ENCODE results near the gene CENPO. TPM values are rescaled to one million over a fixed set of nuclear protein-coding genes. Genes with fewer than 3 reads are reported as not detected.

The CENPO gene
- total RNA-seq, 2 experiments from 2014 or later = 52.0 to 56.4 TPM

DNA sequence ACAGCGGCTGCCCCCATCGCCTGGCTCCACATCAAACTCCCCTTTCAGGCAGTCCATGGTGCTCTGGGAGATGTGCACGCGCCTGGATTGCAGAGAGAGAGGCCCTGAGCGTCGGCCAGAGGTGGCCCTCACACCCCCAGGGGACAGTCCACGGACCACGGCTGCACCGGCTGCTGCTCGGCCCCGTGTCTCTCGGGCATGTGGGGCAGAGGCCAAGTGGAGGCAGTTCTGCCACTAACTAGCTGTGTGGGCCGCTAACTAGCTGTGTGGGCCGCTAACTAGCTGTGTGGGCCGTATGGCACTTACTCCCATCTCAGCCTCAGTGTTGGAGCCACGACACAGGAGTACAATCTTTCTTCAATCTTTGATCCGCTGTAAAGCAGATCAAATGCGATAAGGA lies 45.3 kb downstream of the CENPO start:
- Mint-ChIP-seq H3K36me3 (ENCODE audit: low read depth) (peaks cover 1% of the 10 kb centered on the region), H3K4me3 (no peak overlapping the region), H3K27me3 (no peaks in the 10 kb centered on the region), H3K9me3 (no peaks in the 10 kb centered on the region), H3K27ac (no peak overlapping the region), H3K4me1 (no peaks in the 10 kb centered on the region)
- ChIA-PET POLR2A (no interaction called here), CTCF (no interaction called here)
- no peak for DNase-seq

GRCh38 chr2:24839729-24840128 lies 46.5 kb downstream of the CENPO start:
- peaks cover 1% of the 10 kb centered on the region for H3K36me3 Mint-ChIP-seq (ENCODE audit: low read depth)
- H3K4me1 Mint-ChIP-seq = no peaks in the 10 kb centered on the region
- CTCF ChIA-PET = no interaction called here
- POLR2A ChIA-PET = interaction anchor here (0.6 kb wide), 1 partner anchor 480 kb away, joined by 3 read pairs; no protein-coding TSS in a partner anchor
- H3K27me3 Mint-ChIP-seq = no peaks in the 10 kb centered on the region
- DNase-seq = no peak
- no peak overlapping the region for H3K4me3 Mint-ChIP-seq
- H3K9me3 Mint-ChIP-seq = no peaks in the 10 kb centered on the region
- no peak overlapping the region for H3K27ac Mint-ChIP-seq

DNA sequence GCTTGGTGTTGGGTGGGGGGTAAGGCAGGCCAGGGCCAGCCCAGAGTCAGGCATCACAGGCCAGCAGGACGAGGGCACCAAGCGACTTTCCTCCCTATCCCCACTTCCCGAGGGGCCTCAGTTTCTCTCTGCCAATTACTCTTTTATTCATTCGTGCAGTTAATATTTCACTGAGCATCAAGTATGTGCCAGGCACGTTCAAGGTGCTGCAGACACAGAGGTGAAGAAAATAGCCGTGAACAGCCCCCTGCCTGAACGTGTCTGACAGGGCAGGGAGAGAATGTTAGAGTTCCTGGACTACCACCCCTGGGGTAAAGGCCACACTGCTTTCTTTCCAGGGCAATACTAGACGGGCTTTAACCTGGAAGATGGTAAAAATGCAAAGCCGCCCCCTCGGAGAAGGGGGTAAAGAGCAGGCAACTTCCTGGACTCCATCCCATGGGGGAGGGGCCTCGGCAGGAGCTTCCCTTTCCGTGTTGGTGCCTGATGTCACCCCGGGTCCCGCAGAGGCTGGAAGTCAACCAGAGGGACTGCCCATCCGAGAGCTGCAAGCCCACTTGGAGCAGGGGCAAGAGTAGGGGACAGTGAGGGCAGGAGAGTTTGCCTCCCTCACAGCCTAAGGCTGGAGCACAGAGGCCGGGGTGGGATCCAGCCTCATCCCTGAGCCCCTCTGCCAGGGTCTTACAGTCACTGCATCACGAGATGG lies 47.1 kb downstream of the CENPO start:
- Mint-ChIP-seq H3K9me3 (no peaks in the 10 kb centered on the region), H3K27ac (no peak overlapping the region), H3K4me1 (peaks cover under 1% of the 10 kb centered on the region), H3K4me3 (no peak overlapping the region), H3K27me3 (no peaks in the 10 kb centered on the region), H3K36me3 (ENCODE audit: low read depth) (peaks cover 1% of the 10 kb centered on the region)
- CTCF ChIA-PET = no interaction called here
- no peak for DNase-seq
- POLR2A ChIA-PET = interaction anchor here (0.6 kb wide), 1 partner anchor 481 kb away, joined by 3 read pairs; no protein-coding TSS in a partner anchor

DNA sequence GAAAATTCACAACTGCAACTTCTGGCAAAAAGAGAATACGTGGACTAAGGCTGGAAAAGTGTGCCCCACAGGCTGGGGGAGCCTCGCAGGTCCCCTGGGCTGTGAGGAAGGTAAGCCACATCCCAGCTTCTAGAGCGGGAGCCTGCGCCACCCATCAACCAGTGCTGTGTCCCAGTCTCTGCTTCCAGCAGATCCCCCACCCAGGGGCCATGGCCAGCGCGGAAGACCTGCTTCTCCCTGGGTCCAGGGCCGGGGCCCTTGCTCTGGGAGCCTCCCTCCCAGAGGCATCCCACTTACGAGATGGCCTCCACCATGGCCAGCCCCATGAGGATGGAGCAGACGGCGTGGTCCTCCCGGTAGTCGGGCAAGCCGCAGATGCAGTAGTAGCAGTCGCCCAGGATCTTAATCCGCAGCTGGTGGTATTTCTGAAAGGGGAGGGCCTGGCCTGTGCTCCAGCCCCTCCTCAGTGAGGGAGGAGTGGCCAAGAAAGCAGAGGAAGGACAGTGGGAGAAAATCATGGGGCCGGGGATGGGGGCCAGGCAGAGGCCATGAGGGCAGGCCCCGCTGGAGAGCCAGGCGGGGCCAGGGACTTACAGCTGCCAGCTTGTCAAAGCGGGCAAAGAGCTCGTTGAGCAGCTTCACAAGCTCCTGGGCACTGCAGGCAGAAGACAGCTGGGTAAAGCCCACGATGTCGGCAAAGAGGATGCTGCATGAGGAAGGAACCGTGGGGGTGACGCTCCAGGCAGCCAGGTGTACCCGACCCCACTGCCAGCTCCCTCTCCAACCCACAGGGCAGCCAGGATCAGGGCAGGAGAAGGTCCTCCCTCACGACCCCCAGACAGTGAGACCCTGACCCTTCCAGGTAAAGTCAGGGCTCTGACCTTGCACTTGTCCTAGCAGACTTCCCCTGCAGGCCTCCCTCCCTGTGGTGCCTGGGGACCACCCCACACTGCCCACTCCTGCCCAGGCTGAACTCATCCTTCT lies 48.0 kb downstream of the CENPO start:
- no peak overlapping the region for H3K27ac Mint-ChIP-seq
- ChIA-PET CTCF (interaction anchor here (0.6 to 0.9 kb wide), 2 partner anchors 9 to 12 kb away, joined by 3 read pairs; no protein-coding TSS in a partner anchor), POLR2A (no interaction called here)
- H3K4me1 Mint-ChIP-seq = peaks cover 3% of the 10 kb centered on the region
- H3K4me3 Mint-ChIP-seq = no peak overlapping the region
- DNase-seq = no peak
- peaks cover 1% of the 10 kb centered on the region for H3K36me3 Mint-ChIP-seq (ENCODE audit: low read depth)
- no peaks in the 10 kb centered on the region for H3K9me3 Mint-ChIP-seq
- no peaks in the 10 kb centered on the region for H3K27me3 Mint-ChIP-seq

- CTCF ChIA-PET = interaction anchor here (0.7 to 0.9 kb wide), 2 partner anchors 10 to 15 kb away, joined by 3 read pairs; no protein-coding TSS in a partner anchor
- no peaks in the 10 kb centered on the region for H3K36me3 Mint-ChIP-seq (ENCODE audit: low read depth)
- H3K27me3 Mint-ChIP-seq = no peaks in the 10 kb centered on the region
- H3K4me1 Mint-ChIP-seq = peaks cover 3% of the 10 kb centered on the region
- H3K9me3 Mint-ChIP-seq = no peaks in the 10 kb centered on the region
- POLR2A ChIA-PET = no interaction called here
- DNase-seq = no peak
- H3K4me3 Mint-ChIP-seq = no peak overlapping the region
- no peak overlapping the region for H3K27ac Mint-ChIP-seq
Measured at GRCh38 chr2:24842081-24843050, 49.1 kb downstream of the CENPO start.

GRCh38 chr2:24843330-24843860 lies 50.2 kb downstream of the CENPO start:
- H3K9me3 Mint-ChIP-seq = no peaks in the 10 kb centered on the region
- no peak for DNase-seq
- no peaks in the 10 kb centered on the region for H3K27me3 Mint-ChIP-seq
- POLR2A ChIA-PET = no interaction called here
- H3K36me3 Mint-ChIP-seq (ENCODE audit: low read depth) = no peaks in the 10 kb centered on the region
- CTCF ChIA-PET = interaction anchor here (0.7 kb wide), 1 partner anchor 16 kb away, joined by 3 read pairs; no protein-coding TSS in a partner anchor
- no peak overlapping the region for H3K4me3 Mint-ChIP-seq
- H3K4me1 Mint-ChIP-seq = peaks cover 3% of the 10 kb centered on the region
- no peak overlapping the region for H3K27ac Mint-ChIP-seq

DNA sequence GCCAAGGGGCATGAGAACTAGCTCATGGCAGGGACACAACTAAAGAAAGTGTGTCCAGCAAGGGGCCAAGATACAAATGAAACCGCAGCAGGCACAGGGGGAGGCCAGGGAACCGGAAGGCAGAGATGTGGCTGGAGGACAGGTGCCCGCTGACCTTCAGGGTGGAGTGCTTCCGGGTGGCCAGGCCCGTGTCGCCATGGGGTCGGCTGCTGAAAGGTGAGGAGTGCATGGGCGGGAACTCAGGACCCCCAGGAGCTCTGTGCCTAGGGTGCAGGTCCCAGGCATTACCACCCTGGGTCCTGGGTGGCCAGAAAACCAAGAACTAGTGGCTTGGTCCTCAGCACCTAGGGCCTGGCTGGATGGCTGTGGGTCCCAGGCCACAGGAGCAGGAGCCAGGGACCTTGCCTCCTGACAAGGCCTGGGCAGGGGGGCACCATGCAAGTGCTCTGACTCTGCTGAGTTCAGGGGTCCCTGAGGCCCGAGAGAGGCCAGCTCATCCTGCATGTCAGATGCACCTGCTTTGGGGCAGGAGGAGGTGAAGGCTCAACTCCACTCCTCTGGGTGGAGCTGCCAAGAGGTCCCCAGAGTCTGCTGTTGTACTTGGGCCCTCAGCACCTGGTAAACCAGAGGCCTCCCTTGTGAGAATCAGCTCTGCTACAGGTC lies 50.9 kb downstream of the CENPO start:
- POLR2A ChIA-PET = no interaction called here
- Mint-ChIP-seq H3K9me3 (no peaks in the 10 kb centered on the region), H3K36me3 (ENCODE audit: low read depth) (no peaks in the 10 kb centered on the region), H3K27me3 (no peaks in the 10 kb centered on the region), H3K27ac (no peak overlapping the region), H3K4me1 (peaks cover 3% of the 10 kb centered on the region), H3K4me3 (no peak overlapping the region)
- CTCF ChIA-PET = interaction anchor here (0.6 to 0.8 kb wide), 2 partner anchors 9 to 160 kb away, joined by 3 read pairs; no protein-coding TSS in a partner anchor
- DNase-seq = no peak

DNA sequence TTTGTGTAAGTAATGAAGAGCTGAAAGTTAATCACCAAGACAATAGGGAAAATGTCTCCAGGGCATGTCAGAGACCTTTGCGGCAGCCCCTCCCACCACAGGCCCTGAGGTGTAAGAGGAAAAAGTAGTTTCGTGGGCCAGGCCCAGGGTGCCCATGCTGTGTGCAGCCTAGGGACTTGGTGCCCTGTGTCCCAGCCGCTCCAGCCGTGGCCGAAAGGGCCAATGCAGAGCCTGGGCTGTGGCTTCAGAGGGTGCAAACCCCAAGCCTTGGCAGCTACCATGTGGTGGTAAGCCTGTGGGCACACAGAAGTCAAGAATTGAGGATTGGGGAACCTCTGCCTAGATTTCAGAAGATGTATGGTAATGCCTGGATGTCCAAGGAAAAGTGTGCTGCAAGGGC lies 52.5 kb downstream of the CENPO start:
- POLR2A ChIA-PET = no interaction called here
- Mint-ChIP-seq H3K27me3 (no peaks in the 10 kb centered on the region), H3K36me3 (ENCODE audit: low read depth) (no peaks in the 10 kb centered on the region), H3K4me3 (no peak overlapping the region), H3K4me1 (peaks cover 3% of the 10 kb centered on the region), H3K27ac (no peak overlapping the region), H3K9me3 (no peaks in the 10 kb centered on the region)
- no peak for DNase-seq
- CTCF ChIA-PET = no interaction called here

DNA sequence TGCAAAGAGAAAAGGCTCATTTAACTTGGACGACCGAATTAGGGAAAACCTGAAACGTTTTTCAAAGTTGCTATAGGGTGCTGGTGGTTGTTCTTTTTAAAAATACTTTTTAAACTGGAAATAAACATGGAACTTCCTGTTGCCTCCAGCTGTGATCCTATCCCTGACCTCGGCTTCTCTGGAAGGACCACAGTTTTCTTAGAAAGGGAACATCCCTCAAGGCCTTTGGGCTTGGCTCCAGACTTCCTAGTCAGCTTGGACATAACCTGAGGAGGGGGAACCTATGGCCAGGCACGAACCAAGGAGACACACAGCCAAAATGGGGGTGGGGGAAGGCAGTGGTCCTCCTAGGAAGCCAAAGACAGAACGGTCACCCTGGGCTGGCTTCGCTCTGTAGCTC lies 57.7 kb downstream of the CENPO start:
- H3K27ac Mint-ChIP-seq = no peak overlapping the region

GRCh38 chr2:24852026-24852425 lies 58.8 kb downstream of the CENPO start:
- CTCF ChIA-PET = no interaction called here
- H3K27ac Mint-ChIP-seq = no peak overlapping the region
- no peak overlapping the region for H3K4me3 Mint-ChIP-seq
- H3K36me3 Mint-ChIP-seq (ENCODE audit: low read depth) = peaks cover 4% of the 10 kb centered on the region
- DNase-seq = no peak
- peaks cover 2% of the 10 kb centered on the region for H3K4me1 Mint-ChIP-seq
- H3K9me3 Mint-ChIP-seq = no peaks in the 10 kb centered on the region
- no peaks in the 10 kb centered on the region for H3K27me3 Mint-ChIP-seq
- POLR2A ChIA-PET = no interaction called here

More for the DNA sequence above, 57.7 kb downstream of the CENPO start:
- CTCF ChIA-PET = interaction anchor here (0.6 kb wide), 1 partner anchor 533 kb away, joined by 3 read pairs; no protein-coding TSS in a partner anchor
- POLR2A ChIA-PET = no interaction called here
- Mint-ChIP-seq H3K4me1 (peaks cover 2% of the 10 kb centered on the region), H3K36me3 (ENCODE audit: low read depth) (peaks cover 4% of the 10 kb centered on the region), H3K9me3 (no peaks in the 10 kb centered on the region), H3K27me3 (no peaks in the 10 kb centered on the region), H3K4me3 (no peak overlapping the region)
- DNase-seq = no peak

DNA sequence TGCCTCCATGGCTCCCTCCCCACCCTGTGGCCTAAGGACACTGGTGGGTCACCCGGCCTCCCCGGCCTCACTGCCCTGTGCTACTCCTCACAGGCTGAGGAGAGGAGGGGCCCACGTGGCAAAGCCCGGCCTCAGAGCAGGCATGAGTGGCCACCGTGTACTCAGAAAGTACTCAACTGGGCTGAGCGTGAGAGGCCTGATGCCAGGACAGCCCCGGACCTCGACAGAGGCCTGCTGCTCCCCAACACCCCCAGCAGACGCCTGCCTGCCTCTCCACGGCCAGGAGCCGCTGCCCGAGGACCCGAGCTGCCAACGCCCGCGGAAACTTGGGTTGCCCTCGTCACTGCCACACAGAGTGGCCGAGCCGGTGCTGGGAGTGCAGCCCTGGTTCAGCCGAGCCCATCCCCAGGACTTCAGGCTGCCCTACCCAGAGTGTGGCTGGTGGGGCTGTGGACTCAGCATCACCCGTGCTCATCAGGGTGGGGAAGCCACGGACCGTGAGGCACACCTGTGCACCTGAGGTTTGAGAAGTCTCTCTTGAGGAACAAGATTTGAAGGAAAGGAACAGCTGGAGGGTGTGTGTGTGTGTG lies 59.3 kb downstream of the CENPO start:
- CTCF ChIA-PET = interaction anchor here (0.6 to 0.7 kb wide), 3 partner anchors 17 to 627 kb away, joined by 3 to 4 read pairs (median 3); no protein-coding TSS in a partner anchor
- DNase-seq = no peak
- Mint-ChIP-seq H3K27ac (no peak overlapping the region), H3K4me3 (no peak overlapping the region), H3K36me3 (ENCODE audit: low read depth) (peaks cover 4% of the 10 kb centered on the region), H3K9me3 (no peaks in the 10 kb centered on the region), H3K4me1 (peaks cover 2% of the 10 kb centered on the region), H3K27me3 (no peaks in the 10 kb centered on the region)
- POLR2A ChIA-PET = no interaction called here
